Prostate gland (tissue), 2 donors: Measurements from ENCODE around the gene ATF6B.

Source experiments
- CTCF ChIP-seq, 4 experiments: fragments of 200-600 bp in 2 of 4; fragments of 450-650 bp in 2 of 4; sonication (generic) in 2 of 4; IDR thresholded peaks; 1 replicate in 3 of 4; 2 replicates in 1 of 4; pipeline ENCODE4 v1.5.1; 2016 to 2019; ENCODE audit warnings: antibody characterized with exemption in 4 of 4, mild to moderate bottlenecking in 2 of 4, moderate library complexity in 2 of 4
- POLR2A ChIP-seq: fragments of 450-650 bp; IDR thresholded peaks from one replicate; pipeline ENCODE4 v1.6.1; 2016; ENCODE audit warnings: antibody characterized with exemption, mild to moderate bottlenecking
- POLR2AphosphoS5 ChIP-seq: sonication (generic); formaldehyde crosslinking; IDR thresholded peaks from one replicate; pipeline ENCODE4 v1.6.1; 2017; ENCODE audit warnings: antibody characterized with exemption

DNA sequence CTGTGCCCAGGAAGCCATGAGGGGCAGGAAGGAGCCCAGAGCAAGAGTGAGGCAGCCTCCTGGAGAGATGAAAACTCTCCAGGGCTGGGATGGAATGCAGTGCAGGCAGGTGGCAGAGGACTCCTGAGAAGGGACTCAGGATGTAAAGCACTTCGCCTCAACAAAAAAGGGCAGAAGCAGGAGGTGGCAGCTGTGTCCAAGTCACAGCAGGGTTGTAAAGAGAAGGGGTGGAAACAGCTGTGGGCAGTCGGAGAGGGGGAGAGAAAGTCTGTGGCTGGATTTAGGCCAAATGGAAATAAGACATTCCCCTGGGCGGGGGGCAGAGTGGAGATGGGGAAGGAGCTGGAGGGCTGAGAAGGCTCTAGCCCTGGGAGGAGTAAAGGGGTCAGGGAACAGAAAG is 54.9 kb downstream of the ATF6B start:
- TF ChIP-seq CTCF (IDR thresholded peaks at IDR 0.05), result no peak
- TF ChIP-seq POLR2A, result no peak
- TF ChIP-seq POLR2AphosphoS5, result no peak
